GM23338 (cell line): ENCODE data around the gene NIPBL.

ENCODE experiments used
- CTCF ChIP-seq, 2 experiments: fragments of 200-600 bp in 1 of 2; sonication (generic) in 1 of 2; conservative IDR thresholded peaks; 2 replicates each; pipeline versions ENCODE4 v1.5.1 to v1.6.1; 2016 to 2017; ENCODE audit warnings: antibody characterized with exemption in 2 of 2, low read depth in 2 of 2, mild to moderate bottlenecking in 2 of 2, moderate library complexity in 1 of 2
- ZNF331 ChIP-seq: fragments of 250-450 bp; sonication (Bioruptor Pico); IDR thresholded peaks from 2 replicates; pipeline ENCODE4 v1.5.0; 2020; ENCODE audit warnings: low read depth, mild to moderate bottlenecking, moderate library complexity

- TF ChIP-seq ZNF331 (CRISPR knock-in tag): no peak
- no peak for TF ChIP-seq CTCF (conservative IDR thresholded peaks at IDR 0.05; ENCODE audit: low read depth in 2 of 2)
These were observed 93.3 kb downstream of the NIPBL start for GRCh38 chr5:36969700-36970395.
